Mammary microvascular endothelial cell (primary cell): ENCODE results near the gene GPR171. TPM values are rescaled to one million over a fixed set of nuclear protein-coding genes. Genes with fewer than 3 reads are reported as not detected.

ENCODE experiments used
- total RNA-seq: library from RNA; depleted of rRNA; stranded (reverse); fragments of >200 nt; gene quantifications from 2 replicates; pipeline ENCODE4 v1.2.3, GENCODE V29; 2015

Gene GPR171, protein sequence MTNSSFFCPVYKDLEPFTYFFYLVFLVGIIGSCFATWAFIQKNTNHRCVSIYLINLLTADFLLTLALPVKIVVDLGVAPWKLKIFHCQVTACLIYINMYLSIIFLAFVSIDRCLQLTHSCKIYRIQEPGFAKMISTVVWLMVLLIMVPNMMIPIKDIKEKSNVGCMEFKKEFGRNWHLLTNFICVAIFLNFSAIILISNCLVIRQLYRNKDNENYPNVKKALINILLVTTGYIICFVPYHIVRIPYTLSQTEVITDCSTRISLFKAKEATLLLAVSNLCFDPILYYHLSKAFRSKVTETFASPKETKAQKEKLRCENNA
- not detected in 2 replicates for total RNA-seq

DNA sequence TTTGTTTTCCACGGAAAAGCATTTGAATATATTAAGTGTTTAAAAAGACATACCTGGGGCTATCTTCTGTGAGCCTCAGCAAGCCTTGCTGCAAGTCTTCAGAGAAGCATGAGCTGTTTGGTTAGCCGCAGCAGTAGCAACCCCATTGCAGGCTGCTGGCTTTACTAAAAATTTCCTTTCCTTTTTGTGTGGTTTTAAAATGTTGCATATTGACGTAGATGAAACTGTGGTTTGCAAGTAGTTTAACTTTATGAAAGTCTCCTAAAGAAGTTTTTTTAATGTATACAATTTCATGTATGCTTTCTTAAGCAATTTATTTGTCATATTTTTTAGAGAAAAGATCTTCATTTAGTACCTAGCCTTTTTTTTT, at the start of gene GPR171:
TSS of gene GPR171 (minus strand) at position 166 of the 370 bp plus-strand sequence. CDS start 3,830 bp downstream, outside the sequence.

Other genes with a start within 250 kb of the GPR171 start
- not detected in 2 replicates for gene CLRN1, start 230.5 kb downstream of the GPR171 start, total RNA-seq
- 0.07 TPM in 1 of 2 replicates, not detected in the other for gene MED12L, start 117.6 kb downstream of the GPR171 start, total RNA-seq
- not detected in 2 replicates for gene P2RY14, start 75.3 kb upstream of the GPR171 start, total RNA-seq
- gene GPR87, start 113.6 kb upstream of the GPR171 start, total RNA-seq = 0.20 TPM in 1 of 2 replicates, not detected in the other
- gene P2RY13, start 126.3 kb upstream of the GPR171 start, total RNA-seq = not detected in 2 replicates
- not detected in 2 replicates for gene P2RY12, start 181.5 kb upstream of the GPR171 start, total RNA-seq